Calu3 (cell line): ENCODE data around the gene SF3B6. TPM values are rescaled to one million over a fixed set of nuclear protein-coding genes. Genes with fewer than 3 reads are reported as not detected.

Experiments used
- BruUV-seq: library from RNA; stranded (reverse); fragments of 400-500 nt; replicated peaks from 2 replicates; lab custom pipeline; 2021; lab: Mats Ljungman, UMichigan
- CTCF ChIA-PET: fragments of 300-600 bp; sonication (Branson Sonifier 250); formaldehyde crosslinking; loops from one replicate; lab custom pipeline; 2022; ENCODE audit warnings: antibody characterized with exemption; lab: Charles Lee
- DNase-seq: peaks from one replicate; pipeline ENCODE4 v3.0.0; 2022
- H3K27ac Mint-ChIP-seq: one replicate; pipeline ENCODE4 v1.8.0; 2022; ENCODE audit warnings: mixed read lengths; ENCODE audit not compliant: unreplicated experiment
- H3K27me3 Mint-ChIP-seq: one replicate; pipeline ENCODE4 v1.8.0; 2022; ENCODE audit warnings: mixed read lengths; ENCODE audit not compliant: unreplicated experiment
- H3K36me3 Mint-ChIP-seq: one replicate; pipeline ENCODE4 v1.8.0; 2022; ENCODE audit warnings: mild to moderate bottlenecking, moderate library complexity, mixed read lengths; ENCODE audit not compliant: insufficient read depth, unreplicated experiment
- H3K4me1 Mint-ChIP-seq: one replicate; pipeline ENCODE4 v1.8.0; 2022; ENCODE audit warnings: mild to moderate bottlenecking, low read depth, mixed read lengths; ENCODE audit not compliant: unreplicated experiment
- H3K4me3 Mint-ChIP-seq: one replicate; pipeline ENCODE4 v1.8.0; 2022; ENCODE audit warnings: mild to moderate bottlenecking, low read depth, moderate library complexity, mixed read lengths; ENCODE audit not compliant: unreplicated experiment
- H3K9me3 Mint-ChIP-seq: one replicate; pipeline ENCODE4 v1.8.0; 2022; ENCODE audit warnings: low read depth, mixed read lengths; ENCODE audit not compliant: unreplicated experiment
- intact Hi-C: fragments of 100-400 bp; cut with micrococcal nuclease; formaldehyde crosslinking; loops from one replicate; pipeline ENCODE4 v1.10.0; 2022; ENCODE audit not compliant: unreplicated experiment
- total RNA-seq: library from RNA; stranded (reverse); gene quantifications from 2 replicates; pipeline ENCODE4 v1.2.3, GENCODE V29; 2022
- TF ChIP-seq, protein P1 (sequence below): fragments of 200-600 bp; IDR thresholded peaks from one replicate; pipeline ENCODE4 v1.8.0; 2022; ENCODE audit warnings: antibody characterized with exemption; ENCODE audit not compliant: unreplicated experiment

The SF3B6 gene
- total RNA-seq, 1 experiment from 2014 or later: 112 TPM

DNA sequence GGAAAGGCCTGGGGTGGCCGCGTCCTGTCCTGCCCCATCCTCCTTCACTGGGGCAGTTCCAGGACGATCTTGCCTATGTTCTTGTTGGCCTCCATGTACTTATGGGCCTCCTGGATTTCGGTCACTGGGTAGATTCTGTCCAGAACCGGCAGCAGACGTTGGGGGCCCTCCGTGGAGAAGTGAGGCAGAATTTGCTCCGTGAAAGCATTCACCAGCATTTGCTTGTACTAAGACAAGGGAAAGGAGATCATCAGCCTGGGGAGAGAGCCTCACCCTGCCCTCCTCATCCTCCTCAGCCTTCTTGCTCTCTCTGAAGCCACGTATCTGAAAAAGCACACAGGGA lies 1.4 kb upstream of the SF3B6 start:
- H3K4me1 Mint-ChIP-seq: peaks cover 15% of the 10 kb centered on the region
- peak overlapping the region; percentile 79 for H3K4me3 Mint-ChIP-seq
- TF ChIP-seq, protein P1, sequence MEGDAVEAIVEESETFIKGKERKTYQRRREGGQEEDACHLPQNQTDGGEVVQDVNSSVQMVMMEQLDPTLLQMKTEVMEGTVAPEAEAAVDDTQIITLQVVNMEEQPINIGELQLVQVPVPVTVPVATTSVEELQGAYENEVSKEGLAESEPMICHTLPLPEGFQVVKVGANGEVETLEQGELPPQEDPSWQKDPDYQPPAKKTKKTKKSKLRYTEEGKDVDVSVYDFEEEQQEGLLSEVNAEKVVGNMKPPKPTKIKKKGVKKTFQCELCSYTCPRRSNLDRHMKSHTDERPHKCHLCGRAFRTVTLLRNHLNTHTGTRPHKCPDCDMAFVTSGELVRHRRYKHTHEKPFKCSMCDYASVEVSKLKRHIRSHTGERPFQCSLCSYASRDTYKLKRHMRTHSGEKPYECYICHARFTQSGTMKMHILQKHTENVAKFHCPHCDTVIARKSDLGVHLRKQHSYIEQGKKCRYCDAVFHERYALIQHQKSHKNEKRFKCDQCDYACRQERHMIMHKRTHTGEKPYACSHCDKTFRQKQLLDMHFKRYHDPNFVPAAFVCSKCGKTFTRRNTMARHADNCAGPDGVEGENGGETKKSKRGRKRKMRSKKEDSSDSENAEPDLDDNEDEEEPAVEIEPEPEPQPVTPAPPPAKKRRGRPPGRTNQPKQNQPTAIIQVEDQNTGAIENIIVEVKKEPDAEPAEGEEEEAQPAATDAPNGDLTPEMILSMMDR: no peak
- no peak for DNase-seq
- peaks cover 47% of the 10 kb centered on the region for H3K36me3 Mint-ChIP-seq
- peak overlapping the region; percentile 80 for H3K27ac Mint-ChIP-seq
- H3K9me3 Mint-ChIP-seq: no peaks in the 10 kb centered on the region
- TSS peak; percentile 61 for BruUV-seq
- intact Hi-C loops: loop anchor here (2.0 to 5.0 kb wide), 3 partner anchors 31 to 150 kb away; partner anchors contain the start of genes ATAD2B and WDCP
- CTCF ChIA-PET: interaction anchor here (1.1 kb wide), 1 partner anchor 150 kb away, joined by 6 read pairs; the partner anchor contains the start of gene ATAD2B
- no peaks in the 10 kb centered on the region for H3K27me3 Mint-ChIP-seq

DNA sequence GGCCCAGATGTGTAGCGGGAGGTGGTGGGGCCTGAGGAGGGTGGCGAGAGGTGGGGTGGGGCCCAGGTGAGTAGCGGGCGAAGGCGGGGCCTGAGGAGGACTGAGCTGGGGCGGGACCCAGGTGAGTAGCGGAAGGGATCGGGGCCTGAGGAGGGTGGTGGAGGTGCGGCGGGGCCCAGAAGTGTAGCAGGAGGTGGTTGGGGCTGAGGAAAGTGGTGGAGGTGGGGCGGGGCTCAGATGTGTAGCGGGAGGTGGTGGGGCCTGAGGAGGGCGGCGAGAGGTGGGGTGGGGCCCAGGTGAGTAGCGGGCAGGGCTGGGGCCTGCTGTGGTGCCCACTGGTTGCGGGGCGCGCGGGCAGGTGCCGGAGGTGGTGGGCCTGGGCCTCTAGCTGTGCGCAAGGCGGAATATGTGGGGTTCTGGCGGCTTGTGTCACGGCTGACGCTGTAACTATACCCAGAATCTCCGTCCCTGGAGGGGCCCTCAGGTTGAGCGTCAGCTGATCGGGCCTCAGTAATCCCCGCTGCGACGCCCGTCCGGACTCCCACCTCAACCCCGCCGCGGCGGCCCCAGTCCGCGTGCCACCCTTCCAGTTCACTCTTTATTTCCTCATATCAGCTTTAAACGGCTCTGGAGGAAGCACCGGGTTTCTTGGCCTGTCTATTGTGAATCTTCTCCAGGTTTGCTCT lies 866 bp upstream of the SF3B6 start:
- H3K4me1 Mint-ChIP-seq: peaks cover 15% of the 10 kb centered on the region
- CTCF ChIA-PET: interaction anchor here (0.6 to 1.7 kb wide), 13 partner anchors 8 to 716 kb away, joined by 3 to 8 read pairs (median 5); partner anchors contain the start of genes ATAD2B, CENPO, PTRHD1 and TP53I3
- TF ChIP-seq, protein P1: no peak
- no TSS peak for BruUV-seq
- peaks cover 41% of the 10 kb centered on the region for H3K36me3 Mint-ChIP-seq
- no peaks in the 10 kb centered on the region for H3K9me3 Mint-ChIP-seq
- no peaks in the 10 kb centered on the region for H3K27me3 Mint-ChIP-seq
- no peak for DNase-seq
- intact Hi-C loops: loop anchor here (2.0 to 5.0 kb wide), 3 partner anchors 30 to 150 kb away; partner anchors contain the start of genes ATAD2B and WDCP
- peak overlapping the region; percentile 79 for H3K4me3 Mint-ChIP-seq
- peak overlapping the region; percentile 80 for H3K27ac Mint-ChIP-seq

DNA sequence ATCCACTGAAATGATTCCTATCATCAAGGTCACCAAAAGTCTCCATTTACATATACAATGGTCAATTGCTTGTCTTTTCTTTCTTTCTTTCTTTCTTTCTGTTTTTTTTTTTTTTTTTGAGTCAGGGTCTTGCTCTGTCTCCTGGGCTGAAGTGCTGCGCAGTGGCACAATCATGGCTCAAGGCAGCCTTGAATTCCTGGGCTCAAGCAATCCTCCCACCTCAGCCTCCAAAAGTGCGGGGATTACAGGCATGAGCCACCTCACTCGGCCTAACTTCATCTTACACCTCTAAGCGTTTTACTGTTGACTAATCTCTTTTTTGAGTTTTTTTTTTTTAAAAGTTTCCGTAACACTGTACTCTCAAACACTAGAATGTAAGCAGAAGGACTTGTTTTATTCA lies 867 bp downstream of the SF3B6 start:
- Mint-ChIP-seq H3K9me3 (no peaks in the 10 kb centered on the region), H3K4me3 (peak overlapping the region; percentile 79), H3K36me3 (peaks cover 40% of the 10 kb centered on the region), H3K4me1 (peaks cover 15% of the 10 kb centered on the region), H3K27ac (peak overlapping the region; percentile 80), H3K27me3 (no peaks in the 10 kb centered on the region)
- TF ChIP-seq, protein P1: no peak
- BruUV-seq: no TSS peak
- no peak for DNase-seq
- intact Hi-C loops: loop anchor here (5.0 kb wide), 2 partner anchors 87 to 148 kb away; partner anchors contain the start of gene ATAD2B
- CTCF ChIA-PET: no interaction called here

DNA sequence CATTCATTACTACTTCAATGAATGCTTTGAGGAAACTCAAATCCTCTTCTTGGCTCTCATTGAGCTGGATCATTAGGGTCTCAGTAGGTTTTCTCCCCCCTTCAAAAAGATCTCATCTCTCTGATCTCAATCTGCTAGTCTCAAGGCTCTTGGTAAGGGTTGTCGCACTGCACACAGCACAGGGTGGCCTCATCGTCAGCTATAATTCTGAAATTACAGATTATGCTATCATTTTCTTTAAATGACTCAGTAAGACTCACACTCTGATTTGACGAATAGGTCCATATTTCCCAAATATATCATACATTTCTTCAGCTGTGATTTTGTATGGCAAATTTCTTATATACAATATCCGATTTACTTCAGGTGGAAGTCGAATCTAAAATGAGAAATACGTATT lies 2.3 kb downstream of the SF3B6 start:
- CTCF ChIA-PET: no interaction called here
- intact Hi-C loops: no loop called here
- TF ChIP-seq, protein P1: no peak
- Mint-ChIP-seq H3K9me3 (no peaks in the 10 kb centered on the region), H3K36me3 (peaks cover 36% of the 10 kb centered on the region), H3K27me3 (no peaks in the 10 kb centered on the region), H3K4me1 (peaks cover 15% of the 10 kb centered on the region), H3K27ac (no peak overlapping the region), H3K4me3 (no peak overlapping the region)
- BruUV-seq: no TSS peak
- DNase-seq: no peak
